Skeletal muscle cell (primary cell): Measurements from ENCODE around the gene GUCA2B.

Experiments
- DNase-seq: peaks from one replicate; pipeline ENCODE4 v3.0.0-alpha.2; 2010; ENCODE audit warnings: low read depth
- H3K4me3 ChIP-seq: 2 replicates; pipeline ENCODE4 v1.5.1; 2011; ENCODE audit warnings: low read depth, mild to moderate bottlenecking, control low read depth, low read length, moderate library complexity

GUCA2B gene

GRCh38 chr1:42141978-42142377 lies 11.2 kb upstream of the GUCA2B start:
- H3K4me3 ChIP-seq: no peak overlapping the region

GRCh38 chr1:42142894-42143675 lies 10.1 kb upstream of the GUCA2B start:
- H3K4me3 ChIP-seq: no peak overlapping the region
- DNase-seq: no peak

More at GRCh38 chr1:42141978-42142377, 11.2 kb upstream of the GUCA2B start:
- DNase-seq: no peak

- DNase-seq: no peak
- no peak overlapping the region for H3K4me3 ChIP-seq
Measured at GRCh38 chr1:42143896-42144710, 9.1 kb upstream of the GUCA2B start.

- H3K4me3 ChIP-seq: no peak overlapping the region
- DNase-seq: no peak
Measured at GRCh38 chr1:42144711-42145388, 8.4 kb upstream of the GUCA2B start.

GRCh38 chr1:42145389-42145716 lies 7.9 kb upstream of the GUCA2B start:
- DNase-seq: no peak
- no peak overlapping the region for H3K4me3 ChIP-seq

GRCh38 chr1:42145764-42146625 lies 7.2 kb upstream of the GUCA2B start:
- no peak for DNase-seq
- no peak overlapping the region for H3K4me3 ChIP-seq

GRCh38 chr1:42146626-42147320 lies 6.4 kb upstream of the GUCA2B start:
- no peak for DNase-seq
- no peak overlapping the region for H3K4me3 ChIP-seq

GRCh38 chr1:42148166-42148565 lies 5.0 kb upstream of the GUCA2B start:
- no peak overlapping the region for H3K4me3 ChIP-seq
- no peak for DNase-seq

- no peak for DNase-seq
- no peak overlapping the region for H3K4me3 ChIP-seq
Measured at GRCh38 chr1:42150651-42151050, 2.6 kb upstream of the GUCA2B start.

GRCh38 chr1:42152119-42152518 lies 1.1 kb upstream of the GUCA2B start:
- no peak overlapping the region for H3K4me3 ChIP-seq
- no peak for DNase-seq

GRCh38 chr1:42153624-42154023 lies 414 bp downstream of the GUCA2B start:
- DNase-seq: no peak
- no peak overlapping the region for H3K4me3 ChIP-seq

- H3K4me3 ChIP-seq: no peak overlapping the region
- DNase-seq: no peak
Measured at GRCh38 chr1:42154685-42155084, 1.5 kb downstream of the GUCA2B start.

GRCh38 chr1:42155362-42155761 lies 2.2 kb downstream of the GUCA2B start:
- H3K4me3 ChIP-seq: no peak overlapping the region
- DNase-seq: no peak

GRCh38 chr1:42157667-42158066 lies 4.5 kb downstream of the GUCA2B start:
- no peak overlapping the region for H3K4me3 ChIP-seq
- no peak for DNase-seq

- no peak for DNase-seq
- H3K4me3 ChIP-seq: no peak overlapping the region
Measured at GRCh38 chr1:42158189-42158588, 5.0 kb downstream of the GUCA2B start.

GRCh38 chr1:42162181-42162580 lies 9.0 kb downstream of the GUCA2B start:
- DNase-seq: no peak
- H3K4me3 ChIP-seq: no peak overlapping the region

GRCh38 chr1:42163114-42163513 lies 9.9 kb downstream of the GUCA2B start:
- no peak overlapping the region for H3K4me3 ChIP-seq
- no peak for DNase-seq

- DNase-seq: no peak
- H3K4me3 ChIP-seq: no peak overlapping the region
Measured at GRCh38 chr1:42163536-42164503, 10.6 kb downstream of the GUCA2B start.
